Esophagus squamous epithelium (tissue), 4 donors: ENCODE results near the gene ADAMTSL1.

Experiments
- POLR2A ChIP-seq, 4 donors: fragments of 450-650 bp; IDR thresholded peaks; one replicate each; pipeline ENCODE4 v1.6.1; 2017; ENCODE audit warnings: antibody characterized with exemption in 4 of 4, mild to moderate bottlenecking in 4 of 4, moderate library complexity in 3 of 4
- TF ChIP-seq, protein P1 (sequence below), 6 experiments: fragments of 450-650 bp in 4 of 6; fragments of 200-600 bp in 2 of 6; sonication (generic) in 2 of 6; IDR thresholded peaks; one replicate each; pipeline ENCODE4 v1.5.1; 2016 to 2019; ENCODE audit warnings: antibody characterized with exemption in 6 of 6, mild to moderate bottlenecking in 4 of 6, moderate library complexity in 4 of 6

DNA sequence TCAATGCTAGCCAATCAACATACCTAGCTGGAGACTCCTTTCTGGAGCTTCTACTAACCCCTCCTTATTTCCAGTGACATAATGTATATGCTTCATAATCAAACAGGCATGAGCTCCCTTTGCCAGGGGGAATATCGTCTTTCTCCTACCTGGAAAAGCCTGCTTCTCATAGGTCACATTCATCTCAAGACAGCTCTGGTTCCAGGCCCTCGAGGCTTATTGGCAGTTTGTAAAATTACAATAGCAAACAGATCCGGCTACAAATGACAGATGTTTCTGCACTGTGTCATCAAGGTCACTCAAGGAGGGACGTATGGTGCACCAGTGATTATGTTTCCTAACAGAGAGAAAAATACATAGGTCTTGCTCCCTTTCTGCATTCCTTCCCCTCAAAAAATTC lies 419.1 kb downstream of the ADAMTSL1 start:
- TF ChIP-seq, protein P1, sequence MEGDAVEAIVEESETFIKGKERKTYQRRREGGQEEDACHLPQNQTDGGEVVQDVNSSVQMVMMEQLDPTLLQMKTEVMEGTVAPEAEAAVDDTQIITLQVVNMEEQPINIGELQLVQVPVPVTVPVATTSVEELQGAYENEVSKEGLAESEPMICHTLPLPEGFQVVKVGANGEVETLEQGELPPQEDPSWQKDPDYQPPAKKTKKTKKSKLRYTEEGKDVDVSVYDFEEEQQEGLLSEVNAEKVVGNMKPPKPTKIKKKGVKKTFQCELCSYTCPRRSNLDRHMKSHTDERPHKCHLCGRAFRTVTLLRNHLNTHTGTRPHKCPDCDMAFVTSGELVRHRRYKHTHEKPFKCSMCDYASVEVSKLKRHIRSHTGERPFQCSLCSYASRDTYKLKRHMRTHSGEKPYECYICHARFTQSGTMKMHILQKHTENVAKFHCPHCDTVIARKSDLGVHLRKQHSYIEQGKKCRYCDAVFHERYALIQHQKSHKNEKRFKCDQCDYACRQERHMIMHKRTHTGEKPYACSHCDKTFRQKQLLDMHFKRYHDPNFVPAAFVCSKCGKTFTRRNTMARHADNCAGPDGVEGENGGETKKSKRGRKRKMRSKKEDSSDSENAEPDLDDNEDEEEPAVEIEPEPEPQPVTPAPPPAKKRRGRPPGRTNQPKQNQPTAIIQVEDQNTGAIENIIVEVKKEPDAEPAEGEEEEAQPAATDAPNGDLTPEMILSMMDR (IDR thresholded peaks at IDR 0.05), result no peak
- no peak for TF ChIP-seq POLR2A (IDR thresholded peaks at IDR 0.05)
